ENCODE measurements around the gene KIF16B.

DNA sequence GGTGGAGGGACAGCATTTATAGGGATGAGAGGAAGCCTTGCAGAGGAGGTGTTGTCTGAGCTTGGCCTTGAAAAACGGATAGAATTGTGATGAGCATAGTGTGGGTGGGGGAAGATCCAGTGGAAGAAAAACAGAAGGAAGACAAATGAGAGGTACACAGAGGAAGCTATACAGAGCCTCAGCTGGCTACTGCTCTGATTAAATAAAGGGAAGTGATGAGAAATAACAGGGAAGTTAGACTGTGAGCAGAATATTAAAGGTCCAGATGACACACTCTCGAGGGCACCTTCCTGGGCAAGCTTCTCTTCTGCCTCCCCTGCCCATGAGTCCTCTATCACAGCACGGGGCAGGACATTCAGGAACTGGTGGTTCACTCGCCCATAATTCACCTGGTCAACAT is 182.3 kb downstream of the KIF16B start:
- TF ChIP-seq CTCF (IDR thresholded peaks at IDR 0.05) = no peak
- no peak for TF ChIP-seq POLR2A (IDR thresholded peaks at IDR 0.05)
